HG02588 (cell line): ENCODE results near the gene LYRM4.

Source experiments
- ATAC-seq: cut with Tn5 transposase; IDR thresholded peaks from one replicate; pipeline ENCODE4 v1.9.1; 2021; ENCODE audit warnings: mild to moderate bottlenecking, moderate library complexity; ENCODE audit not compliant: unreplicated experiment

LYRM4 gene

DNA sequence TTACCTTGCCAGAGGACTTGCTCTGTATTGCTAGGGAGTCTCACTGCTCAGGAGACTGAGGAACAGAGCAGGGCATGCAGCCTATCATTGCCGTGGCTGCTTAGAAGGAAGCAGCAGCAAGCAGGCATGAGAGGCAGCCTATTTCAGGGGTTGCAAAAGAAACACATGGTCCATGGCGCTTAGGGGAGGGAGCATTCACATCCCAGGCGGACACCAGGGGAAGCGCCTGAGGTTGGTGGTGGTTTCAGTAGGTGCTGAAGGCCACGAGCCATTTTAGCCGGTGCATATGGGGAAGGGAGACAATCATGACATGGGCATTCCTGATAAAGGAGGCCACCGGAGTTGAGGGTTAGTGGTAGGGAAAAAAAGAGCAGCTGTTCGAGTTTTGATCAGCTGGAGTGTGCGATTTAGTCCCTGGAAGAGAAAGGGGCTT is 21.5 kb upstream of the LYRM4 start:
- ATAC-seq = no peak

GRCh38 chr6:5280920-5281319 is 20.2 kb upstream of the LYRM4 start:
- no peak for ATAC-seq

DNA sequence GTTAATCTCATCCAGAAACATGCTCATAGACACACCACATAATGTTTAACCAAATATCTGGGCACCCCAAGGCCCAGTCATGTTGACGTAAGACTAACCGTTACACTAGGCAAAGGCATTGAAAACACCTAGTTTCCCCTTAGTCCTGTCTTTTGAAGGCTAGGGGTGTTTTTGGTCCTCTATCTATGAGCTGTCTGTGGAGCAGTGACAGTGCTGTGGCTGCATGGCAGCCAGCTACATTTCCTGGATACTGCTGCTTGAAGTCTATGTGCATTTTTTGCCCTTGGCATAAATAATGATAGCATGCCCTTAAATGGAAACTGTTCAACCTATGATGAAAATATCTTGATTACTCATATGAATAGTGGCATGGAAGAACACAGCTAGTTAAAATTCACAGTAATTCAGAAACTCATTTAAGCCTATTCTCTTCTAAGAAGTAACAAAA is 19.2 kb upstream of the LYRM4 start:
- ATAC-seq = no peak

GRCh38 chr6:5278565-5279120 is 17.9 kb upstream of the LYRM4 start:
- ATAC-seq = no peak

- ATAC-seq = peak; percentile 76
Measured at GRCh38 chr6:5278047-5278446, 17.3 kb upstream of the LYRM4 start.

GRCh38 chr6:5277589-5277988 is 16.8 kb upstream of the LYRM4 start:
- no peak for ATAC-seq

DNA sequence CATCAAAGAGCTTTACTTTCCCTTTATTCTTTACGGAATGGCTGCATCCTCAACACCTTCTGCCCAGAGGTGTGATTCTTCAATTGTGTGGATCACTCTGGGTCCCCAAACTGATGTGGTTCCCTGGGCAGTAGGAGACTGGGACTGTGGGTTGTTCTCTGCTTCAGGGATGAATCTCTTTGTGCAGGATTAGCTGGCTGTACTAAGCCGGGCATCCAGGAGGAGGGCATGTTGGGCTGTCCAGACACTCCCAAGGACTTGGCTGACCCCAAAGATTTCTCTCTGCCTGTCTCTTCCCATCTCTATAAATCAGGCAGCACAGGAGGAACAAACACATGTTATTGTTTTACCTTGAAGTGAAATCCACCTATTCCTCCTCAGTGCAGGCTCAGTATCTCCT is 15.8 kb upstream of the LYRM4 start:
- ATAC-seq = no peak

DNA sequence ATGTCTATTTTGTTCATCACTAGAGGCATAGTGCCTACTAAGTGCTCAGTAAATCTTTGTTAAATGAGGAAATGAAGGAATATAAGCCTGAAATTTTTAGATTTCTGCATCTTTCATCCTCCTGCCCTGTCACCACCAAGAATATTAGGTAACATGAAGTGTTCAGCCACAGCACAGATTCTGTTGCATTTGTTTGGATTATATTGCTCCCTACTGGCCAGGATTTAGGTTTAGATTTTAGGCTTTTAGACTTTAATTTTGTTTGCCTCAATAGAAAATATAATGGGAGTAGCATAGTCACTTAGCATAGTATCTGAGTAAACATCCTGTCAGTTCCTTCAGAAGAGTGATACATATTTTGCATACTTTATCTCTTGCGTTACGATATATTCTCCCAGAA is 14.7 kb upstream of the LYRM4 start:
- no peak for ATAC-seq

DNA sequence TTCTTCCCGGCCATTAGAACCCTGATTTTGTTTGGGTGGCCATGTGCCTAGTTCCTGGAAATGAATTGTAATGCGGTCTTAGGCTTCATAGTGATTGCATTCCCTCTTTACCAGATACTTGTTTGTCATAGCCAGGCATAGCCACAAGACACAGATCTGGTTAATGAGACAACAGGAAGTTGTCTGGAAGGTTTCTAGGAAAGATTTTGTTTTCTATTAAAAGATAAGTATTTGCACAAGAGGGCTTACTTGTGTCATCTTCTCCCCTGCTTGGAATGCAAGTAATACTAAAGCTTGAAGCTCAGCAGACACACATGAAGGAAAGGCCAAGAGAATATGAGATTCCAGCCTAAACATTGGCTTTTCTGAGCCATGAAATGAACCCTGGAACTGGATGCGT is 13.5 kb upstream of the LYRM4 start:
- ATAC-seq = no peak

DNA sequence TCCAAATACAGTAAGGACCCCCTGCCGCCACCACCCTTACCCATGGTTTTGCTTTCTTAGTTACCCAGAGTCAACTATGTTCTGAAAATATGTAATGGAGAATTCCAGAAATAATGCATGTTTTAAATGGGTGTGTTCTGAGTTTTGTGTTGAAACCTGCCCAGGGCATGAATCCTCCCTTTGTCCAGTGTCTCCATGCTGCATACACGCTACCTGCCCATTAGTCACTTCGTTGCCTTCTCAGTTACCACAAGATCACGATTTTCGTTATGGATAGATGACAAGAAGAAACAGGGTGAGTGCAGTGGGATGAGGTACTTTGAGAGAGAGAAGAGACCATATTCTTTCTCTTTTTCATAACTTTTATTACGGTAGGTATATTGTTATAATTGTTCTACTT is 11.2 kb upstream of the LYRM4 start:
- no peak for ATAC-seq

DNA sequence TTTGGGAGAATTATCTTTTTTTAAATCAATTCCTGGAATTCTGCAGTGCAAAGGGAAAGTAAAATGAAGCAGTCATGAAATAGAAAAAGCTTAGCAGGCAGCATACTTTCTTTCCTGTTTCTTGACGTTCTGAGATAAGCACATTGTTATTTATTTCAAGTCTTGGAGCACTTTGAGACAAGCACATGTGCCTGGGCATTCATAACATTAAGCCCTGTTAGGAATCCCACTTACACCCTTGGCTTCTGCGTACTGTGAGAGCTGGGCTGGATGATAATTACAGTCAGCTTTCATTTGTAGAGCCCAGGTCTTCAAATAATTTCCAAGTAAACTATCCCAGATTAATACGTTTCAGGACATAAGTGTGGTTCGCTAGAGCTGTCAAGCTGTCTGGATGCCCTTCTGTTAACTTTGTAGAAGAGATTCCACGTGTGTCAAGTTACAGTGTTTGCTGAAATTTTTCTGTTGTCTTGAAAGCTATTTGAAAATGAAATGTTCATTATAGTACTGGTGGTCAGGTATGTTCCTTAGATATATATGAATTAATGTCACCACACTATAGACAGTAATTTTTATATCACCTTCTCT is 9.4 kb upstream of the LYRM4 start:
- ATAC-seq = no peak

DNA sequence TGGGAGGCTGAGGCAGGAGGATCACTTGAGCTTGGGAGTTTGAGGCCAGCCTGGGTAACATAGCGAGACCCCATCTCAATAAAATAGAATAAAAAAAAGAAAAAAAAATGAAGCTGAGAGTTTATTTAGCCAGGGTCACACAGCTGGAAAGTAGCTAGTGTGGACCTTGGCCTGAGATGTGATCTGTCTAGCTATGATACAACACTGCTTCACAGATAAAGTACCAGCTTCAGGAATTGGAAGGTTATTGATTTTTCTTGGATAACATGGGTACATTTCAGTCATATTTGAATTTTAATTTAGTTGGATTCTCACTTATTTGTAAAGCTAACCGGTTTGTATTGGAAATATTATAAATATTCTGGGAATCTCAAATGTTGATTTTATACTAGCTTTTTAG is 5.7 kb upstream of the LYRM4 start:
- no peak for ATAC-seq

DNA sequence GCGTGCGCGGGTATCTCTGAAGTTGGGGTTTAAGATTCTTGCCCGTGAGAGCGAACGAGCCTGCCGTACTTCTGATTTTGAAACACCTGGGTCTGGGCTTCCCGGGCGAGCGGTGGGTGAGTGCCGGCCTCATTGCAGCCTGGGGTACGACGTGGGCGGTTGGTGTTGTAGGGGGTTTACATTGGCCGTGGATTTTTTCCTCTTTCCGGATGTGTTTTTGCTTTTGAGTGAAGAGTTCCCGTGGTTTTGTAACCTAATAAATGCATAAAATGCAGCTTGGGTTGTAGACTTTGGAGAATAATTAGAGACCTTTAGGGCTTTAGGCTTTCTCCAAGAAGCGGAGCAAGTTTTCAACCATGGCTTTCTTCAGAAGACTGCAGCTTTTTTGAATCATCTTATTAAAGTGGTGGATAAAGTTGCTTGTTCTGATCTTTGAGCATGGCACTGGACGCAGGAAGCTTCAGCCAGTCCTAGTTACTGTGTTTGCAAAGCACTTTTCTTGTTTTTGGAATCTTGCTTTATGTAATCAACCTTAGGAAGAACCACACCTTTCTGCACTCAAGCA is 877 bp upstream of the LYRM4 start:
- ATAC-seq = no peak

DNA sequence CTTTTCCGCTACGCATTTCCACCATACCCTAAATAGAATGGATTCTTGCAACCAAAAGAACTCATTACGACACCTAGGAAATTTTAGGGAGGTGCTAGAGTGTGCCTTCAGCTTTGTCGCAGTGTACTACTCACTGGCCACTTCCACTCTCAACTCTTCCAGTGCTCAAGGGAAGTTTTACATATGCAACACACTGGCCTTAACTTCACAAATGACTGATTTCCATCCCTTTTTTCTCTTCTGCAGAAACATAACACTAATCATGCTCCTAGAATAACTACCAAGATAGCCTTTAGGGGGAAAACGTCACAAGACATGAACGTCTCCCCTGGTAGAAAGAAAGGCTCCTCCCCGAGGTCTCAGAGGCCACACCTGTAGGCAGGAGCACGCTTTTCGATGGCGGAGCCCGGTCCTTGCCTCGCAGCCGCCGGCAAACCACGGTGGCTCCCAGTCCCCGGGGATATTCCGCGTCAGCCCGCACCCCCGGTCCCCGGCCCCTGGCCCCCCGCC is 584 bp downstream of the LYRM4 start:
- ATAC-seq = peak; percentile 57

DNA sequence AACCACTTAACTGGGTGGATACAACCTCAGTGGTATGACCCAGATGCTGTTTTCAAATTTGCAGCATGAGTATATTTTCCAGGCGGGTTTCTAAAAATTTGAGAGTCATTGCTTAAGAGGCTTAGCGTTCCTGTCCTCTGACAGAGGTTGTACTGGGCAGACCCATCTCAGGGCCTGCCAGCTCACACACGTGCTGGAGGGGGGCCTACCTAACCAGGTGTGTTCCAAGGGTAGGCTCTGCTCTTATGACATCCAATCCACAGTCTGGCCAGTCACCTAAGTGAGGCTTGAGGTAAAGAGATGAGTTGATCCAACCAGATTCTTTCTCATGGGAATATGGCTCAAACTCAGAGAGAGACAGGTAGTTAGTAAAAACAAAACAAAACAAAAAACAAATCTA is 1.3 kb downstream of the LYRM4 start:
- ATAC-seq = no peak

DNA sequence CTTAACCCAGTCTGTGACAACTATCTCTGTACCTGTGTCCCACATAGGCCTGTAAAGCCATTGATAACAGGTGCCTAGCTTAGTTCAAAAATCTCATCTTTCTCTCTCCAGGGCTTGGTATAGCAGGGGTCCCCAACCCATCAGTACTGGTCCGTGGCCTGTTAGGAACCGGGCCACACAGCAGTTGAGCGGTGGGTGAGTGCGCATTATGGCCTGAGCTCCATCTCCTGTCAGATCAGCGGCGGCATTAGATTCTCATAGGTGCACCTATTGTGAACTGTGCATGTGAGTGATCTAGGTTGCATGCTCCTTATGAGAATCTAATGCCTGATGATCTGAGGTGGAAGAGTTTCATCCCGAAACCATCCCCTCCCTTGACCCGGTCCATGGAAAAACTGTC is 3.4 kb downstream of the LYRM4 start:
- no peak for ATAC-seq

- no peak for ATAC-seq
Measured at GRCh38 chr6:5256952-5257351, 3.8 kb downstream of the LYRM4 start.

GRCh38 chr6:5250911-5251310 is 9.8 kb downstream of the LYRM4 start:
- no peak for ATAC-seq

- no peak for ATAC-seq
Measured at GRCh38 chr6:5250451-5250850, 10.3 kb downstream of the LYRM4 start.

- ATAC-seq = no peak
Measured at GRCh38 chr6:5249451-5250122, 11.2 kb downstream of the LYRM4 start.

- no peak for ATAC-seq
Measured at GRCh38 chr6:5248302-5249098, 12.2 kb downstream of the LYRM4 start.
